KMS-11 (cell line): ENCODE results near the gene CCDC149.
A peak's percentile ranks its signal among the peaks of the same experiment; 100 is the strongest.

Source experiments
- H2AFZ ChIP-seq: fragments of 200-600 bp; sonication (generic); 2 replicates; pipeline ENCODE4 v1.6.1; 2016; ENCODE audit warnings: antibody characterized with exemption, mixed run types, low read depth
- H3K27ac ChIP-seq: fragments of 200-600 bp; sonication (generic); 2 replicates; pipeline ENCODE4 v1.6.1; 2016; ENCODE audit warnings: mild to moderate bottlenecking, mixed run types
- H3K27me3 ChIP-seq: fragments of 200-600 bp; sonication (generic); 2 replicates; pipeline ENCODE4 v1.6.1; 2017; ENCODE audit warnings: mild to moderate bottlenecking, low read depth, mixed run types, moderate library complexity; ENCODE audit not compliant: insufficient read depth
- H3K36me3 ChIP-seq: fragments of 200-600 bp; sonication (generic); 2 replicates; pipeline ENCODE4 v1.6.1; 2017; ENCODE audit warnings: mild to moderate bottlenecking, mixed run types; ENCODE audit not compliant: insufficient read depth
- H3K4me1 ChIP-seq: fragments of 200-600 bp; sonication (generic); 2 replicates; pipeline ENCODE4 v1.6.1; 2016; ENCODE audit warnings: mild to moderate bottlenecking, low read depth, mixed run types; ENCODE audit not compliant: poor library complexity, severe bottlenecking
- H3K4me2 ChIP-seq: fragments of 200-600 bp; sonication (generic); 2 replicates; pipeline ENCODE4 v1.7.0; 2016; ENCODE audit warnings: mild to moderate bottlenecking, mixed run types
- H3K4me3 ChIP-seq: fragments of 200-600 bp; sonication (generic); IDR thresholded peaks from 2 replicates; pipeline ENCODE4 v1.6.1; 2017; ENCODE audit warnings: low read depth, low read length, mixed read lengths; ENCODE audit not compliant: insufficient read depth
- H3K79me2 ChIP-seq: fragments of 200-600 bp; sonication (generic); 2 replicates; pipeline ENCODE4 v1.6.1; 2016; ENCODE audit warnings: low read depth, mixed run types; ENCODE audit not compliant: insufficient read depth
- H3K9ac ChIP-seq: fragments of 200-600 bp; sonication (generic); 2 replicates; pipeline ENCODE4 v1.6.1; 2016; ENCODE audit warnings: mild to moderate bottlenecking, mixed run types
- H4K20me1 ChIP-seq: fragments of 200-600 bp; sonication (generic); 2 replicates; pipeline ENCODE4 v1.6.1; 2016; ENCODE audit warnings: mild to moderate bottlenecking, mixed run types; ENCODE audit not compliant: insufficient read depth
- CTCF ChIP-seq: fragments of 200-600 bp; sonication (generic); conservative IDR thresholded peaks from 2 replicates; pipeline ENCODE4 v1.6.1; 2017; ENCODE audit warnings: low read depth, mild to moderate bottlenecking, antibody characterized with exemption, low read length, moderate library complexity, mixed read lengths

Gene CCDC149

GRCh38 chr4:24912252-24913118 is at the start of gene CCDC149:
Gene CCDC149, minus strand, starts transcription at chr4:24913042. Its CDS starts 178 bp downstream, at chr4:24912864.
- Histone ChIP-seq H3K27me3 (no peaks in the 10 kb centered on the region), H2AFZ (peak within 1 kb of the TSS; percentile 90), H3K4me2 (peak within 1 kb of the TSS; percentile 39; the same call in 1 of the 2 replicates), H3K36me3 (no peaks in the 10 kb centered on the region), H3K4me3 (peak within 1 kb of the TSS; percentile 33), H3K9ac (peak within 1 kb of the TSS; percentile 30; the same call in 1 of the 2 replicates), H3K4me1 (no peaks in the 10 kb centered on the region), H3K79me2 (no peaks in the 10 kb centered on the region), H3K27ac (no peak within 1 kb of the TSS), H4K20me1 (no peaks in the 10 kb centered on the region)
- no peak for TF ChIP-seq CTCF

GRCh38 chr4:24957886-24958285 is 45.0 kb upstream of the CCDC149 start:
- Histone ChIP-seq H3K27me3 (no peaks in the 10 kb centered on the region), H3K4me1 (no peaks in the 10 kb centered on the region), H3K4me2 (no peak overlapping the region), H3K9ac (no peak overlapping the region), H4K20me1 (no peaks in the 10 kb centered on the region), H3K79me2 (no peaks in the 10 kb centered on the region), H2AFZ (no peak overlapping the region), H3K36me3 (no peaks in the 10 kb centered on the region), H3K27ac (no peak overlapping the region), H3K4me3 (no peak overlapping the region)
- no peak for TF ChIP-seq CTCF

- H3K4me3 ChIP-seq = no peak overlapping the region
- no peaks in the 10 kb centered on the region for H3K4me1 ChIP-seq
- no peak overlapping the region for H2AFZ ChIP-seq
- no peaks in the 10 kb centered on the region for H3K27me3 ChIP-seq
- no peaks in the 10 kb centered on the region for H3K79me2 ChIP-seq
- no peak overlapping the region for H3K9ac ChIP-seq
- no peak for TF ChIP-seq CTCF
- no peak overlapping the region for H3K27ac ChIP-seq
- H3K4me2 ChIP-seq = no peak overlapping the region
- no peaks in the 10 kb centered on the region for H4K20me1 ChIP-seq
- no peaks in the 10 kb centered on the region for H3K36me3 ChIP-seq
Observed at GRCh38 chr4:24956763-24957162, 43.9 kb upstream of the CCDC149 start.

- Histone ChIP-seq H3K4me3 (no peak overlapping the region), H3K9ac (no peak overlapping the region), H3K27ac (no peak overlapping the region), H3K27me3 (no peaks in the 10 kb centered on the region), H3K79me2 (no peaks in the 10 kb centered on the region), H4K20me1 (no peaks in the 10 kb centered on the region), H3K4me1 (no peaks in the 10 kb centered on the region), H3K4me2 (no peak overlapping the region), H3K36me3 (no peaks in the 10 kb centered on the region), H2AFZ (no peak overlapping the region)
- no peak for TF ChIP-seq CTCF
Observed at GRCh38 chr4:24956091-24956490, 43.2 kb upstream of the CCDC149 start.
